Gastrocnemius medialis (tissue), 4 donors: ENCODE results near the gene PNMA5.

Source experiments
- CTCF ChIP-seq, 5 experiments: fragments of 450-650 bp in 3 of 5; fragments of 200-600 bp in 2 of 5; sonication (generic) in 2 of 5; IDR thresholded peaks in 4 of 5; conservative IDR thresholded peaks in 1 of 5; 1 replicate in 4 of 5; 2 replicates in 1 of 5; pipeline ENCODE4 v1.5.1; 2016 to 2019; ENCODE audit warnings: antibody characterized with exemption in 5 of 5, mild to moderate bottlenecking in 3 of 5, moderate library complexity in 3 of 5
- POLR2A ChIP-seq, 2 donors: fragments of 450-650 bp; IDR thresholded peaks; one replicate each; pipeline ENCODE4 v1.6.1; 2017; ENCODE audit warnings: antibody characterized with exemption in 2 of 2, mild to moderate bottlenecking in 2 of 2, moderate library complexity in 2 of 2

DNA sequence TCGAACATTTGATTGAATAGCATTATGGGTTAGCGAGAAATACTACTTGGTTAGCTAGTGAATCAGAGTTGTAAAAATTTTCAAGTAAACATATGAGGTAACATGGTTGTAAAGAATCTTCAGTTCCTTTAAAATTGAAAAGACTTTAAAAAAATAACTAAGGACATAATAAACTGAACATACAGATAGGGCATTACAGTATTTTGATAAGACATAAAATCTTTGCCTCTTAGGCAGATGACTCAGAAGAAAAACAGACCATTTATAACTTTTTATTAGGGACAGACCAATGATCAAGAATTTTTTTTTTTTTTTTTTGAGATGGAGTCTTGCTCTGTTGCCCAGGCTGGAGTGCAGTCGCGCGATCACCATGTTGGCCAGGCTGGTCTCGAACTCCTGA, 43.1 kb downstream of the PNMA5 start:
- TF ChIP-seq POLR2A (IDR thresholded peaks at IDR 0.05), result no peak
- TF ChIP-seq CTCF (IDR thresholded peaks at IDR 0.05 in 4 of 5, conservative IDR thresholded peaks at IDR 0.05 in 1 of 5), result no peak
